GM18873 (cell line): ENCODE data around the gene SMNDC1.
"Not testable (repeated sequence)": the region's sequence is repeated elsewhere in the genome, so short reads cannot be mapped to it uniquely, and the experiment has no call there.

Experiments used
- ATAC-seq: cut with Tn5 transposase; IDR thresholded peaks from one replicate; pipeline ENCODE4 v1.9.1; 2021; ENCODE audit warnings: mild to moderate bottlenecking, moderate library complexity, moderate number of reproducible peaks; ENCODE audit not compliant: unreplicated experiment, low FRiP score

The SMNDC1 gene

DNA sequence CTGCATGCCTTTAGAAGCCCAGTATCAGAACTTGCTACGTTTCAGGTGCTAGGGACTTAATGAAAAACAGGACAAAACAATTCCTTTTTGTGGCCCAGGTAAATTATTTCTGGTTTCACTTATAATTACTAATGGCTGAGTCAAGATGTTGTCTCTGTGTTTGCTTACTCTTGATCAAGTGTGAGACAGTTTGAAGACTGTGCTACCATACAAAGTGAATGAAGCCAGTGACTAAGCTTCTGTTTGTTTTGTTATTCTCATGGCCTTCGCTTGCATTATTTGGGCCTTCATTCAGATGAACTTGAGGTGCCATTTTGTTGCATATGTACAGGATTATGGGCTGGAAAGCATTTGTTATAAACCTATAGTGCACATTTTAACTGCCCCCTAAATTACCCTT, 17.9 kb downstream of the SMNDC1 start:
- ATAC-seq: no peak

DNA sequence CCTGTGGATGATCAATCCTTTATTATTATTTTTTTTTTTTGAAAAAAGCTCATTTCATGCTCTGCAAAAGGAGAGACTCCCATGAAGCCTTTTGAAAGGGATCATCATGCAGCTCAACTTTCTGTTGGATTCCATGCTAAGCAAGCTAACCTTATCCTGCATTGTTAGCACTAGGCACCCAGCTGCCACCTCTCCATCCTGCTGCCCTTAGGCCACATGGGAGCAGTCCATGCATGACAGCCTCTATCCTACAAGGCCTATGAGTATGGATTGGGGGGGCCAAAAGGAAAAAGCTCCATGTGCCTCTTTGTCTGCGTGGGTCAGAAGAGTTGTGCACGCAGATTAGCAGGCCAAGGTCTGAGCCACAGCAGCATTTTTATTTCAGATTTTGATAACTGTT, 19.2 kb downstream of the SMNDC1 start:
- ATAC-seq: no peak

- no peak for ATAC-seq
Observed at GRCh38 chr10:110284262-110284661, 20.5 kb downstream of the SMNDC1 start.

GRCh38 chr10:110279407-110279986, 25.2 kb downstream of the SMNDC1 start:
- no peak for ATAC-seq

DNA sequence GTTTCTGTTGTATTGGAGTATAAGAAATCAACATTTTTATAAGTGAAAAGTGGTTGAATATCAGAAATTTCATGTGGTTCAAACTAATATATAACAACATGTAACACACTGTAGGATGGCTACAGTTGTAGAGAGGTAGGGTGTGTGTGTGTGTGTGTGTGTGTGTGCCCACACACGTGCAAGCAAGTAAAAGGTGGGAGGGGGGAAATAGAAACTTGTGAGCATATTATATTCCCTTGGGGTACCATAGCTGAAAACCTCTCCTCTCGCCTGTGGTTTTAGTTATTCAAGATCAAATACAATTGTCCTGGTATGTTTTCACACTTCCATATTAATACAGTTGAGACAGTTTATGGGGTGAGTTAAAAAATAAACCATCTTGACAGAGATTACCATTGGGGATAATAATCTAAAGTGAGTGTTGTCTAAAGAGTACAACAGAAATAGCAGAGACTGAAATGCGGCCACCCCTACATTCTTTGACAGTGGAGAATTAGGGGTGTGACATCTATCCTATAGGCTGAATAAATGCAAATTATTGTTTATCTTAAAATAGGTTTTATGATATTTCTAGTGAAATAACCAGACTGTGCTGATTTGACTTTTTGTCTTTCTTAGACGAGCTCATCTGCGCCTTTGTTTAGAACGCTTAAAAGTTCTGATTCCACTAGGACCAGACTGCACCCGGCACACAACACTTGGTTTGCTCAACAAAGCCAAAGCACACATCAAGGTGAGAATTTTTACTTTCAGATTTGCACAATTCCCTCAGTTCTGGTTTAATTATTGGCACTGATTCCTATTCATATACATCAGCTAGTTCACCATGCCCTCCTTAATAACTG, 25.9 kb downstream of the SMNDC1 start:
- no peak for ATAC-seq

- no peak for ATAC-seq
Observed at GRCh38 chr10:110277591-110277990, 27.1 kb downstream of the SMNDC1 start.

GRCh38 chr10:110276603-110277002, 28.1 kb downstream of the SMNDC1 start:
- no peak for ATAC-seq

GRCh38 chr10:110275128-110275729, 29.5 kb downstream of the SMNDC1 start:
- ATAC-seq: no peak

GRCh38 chr10:110274647-110275046, 30.1 kb downstream of the SMNDC1 start:
- no peak for ATAC-seq

GRCh38 chr10:110274072-110274627, 30.6 kb downstream of the SMNDC1 start:
- ATAC-seq: no peak

DNA sequence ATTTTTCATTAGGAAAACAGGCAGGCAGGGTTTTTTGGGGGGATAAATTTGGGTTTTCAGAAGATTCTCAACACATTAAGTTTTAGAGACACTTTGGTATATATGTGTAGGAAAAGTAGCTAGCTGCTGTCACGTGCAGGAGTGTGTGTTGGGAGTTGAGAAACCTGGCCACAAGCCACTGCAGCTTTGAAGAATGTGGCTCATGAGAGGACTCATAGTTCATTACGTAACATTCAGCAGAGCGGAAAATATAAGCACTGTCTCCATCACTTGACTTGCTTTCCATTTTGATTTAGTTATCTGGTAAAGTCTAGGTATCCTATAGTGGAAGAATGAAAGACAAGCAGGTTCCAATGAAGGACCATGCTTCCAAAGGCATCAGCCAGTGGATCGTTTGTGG, 31.2 kb downstream of the SMNDC1 start:
- ATAC-seq: no peak

GRCh38 chr10:110272995-110273394, 31.7 kb downstream of the SMNDC1 start:
- not testable (repeated sequence) for ATAC-seq

DNA sequence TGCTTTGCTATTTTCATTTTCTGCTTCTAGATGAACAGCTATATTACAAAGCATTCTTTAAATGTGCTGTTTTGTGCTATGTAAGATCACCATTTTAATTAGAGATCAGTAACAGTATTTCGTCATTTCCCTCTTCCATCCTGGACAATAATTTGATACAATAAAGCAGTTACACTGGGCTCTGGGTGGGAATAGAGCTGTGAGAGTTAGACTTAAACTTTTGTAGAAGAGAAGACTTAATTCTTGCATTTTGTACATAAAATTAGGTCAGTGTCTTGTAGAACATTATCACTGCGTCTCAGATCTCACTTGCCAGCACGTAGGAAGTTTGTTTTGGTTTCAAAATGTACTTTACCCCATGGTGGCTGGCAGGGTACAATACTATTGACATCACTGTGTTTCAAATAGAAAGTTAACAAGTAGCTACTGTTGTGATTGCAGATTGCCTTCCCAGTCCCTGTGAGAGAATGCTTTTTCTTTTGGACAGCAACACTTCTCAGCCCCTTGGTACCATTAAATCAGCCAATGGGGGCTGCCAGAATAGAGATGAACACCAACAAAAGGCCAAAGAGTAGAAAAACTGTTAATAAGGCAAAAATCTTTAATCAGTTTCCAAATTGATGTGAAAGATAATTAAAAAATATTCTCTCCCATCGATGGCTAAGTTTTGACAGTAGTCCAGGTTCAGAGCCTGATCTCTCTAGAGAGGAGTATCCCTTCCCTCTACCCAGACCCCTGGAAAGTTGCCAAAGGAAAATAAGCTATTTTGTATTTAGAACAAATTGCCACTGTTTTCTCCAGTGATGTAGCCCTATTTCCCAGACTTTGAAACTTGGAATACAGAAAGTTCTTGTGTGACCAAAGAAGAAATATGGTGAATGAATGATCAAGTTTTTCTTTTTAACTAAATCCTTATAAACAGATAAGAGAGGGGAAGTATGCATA, 35.1 kb downstream of the SMNDC1 start:
- ATAC-seq: no peak

DNA sequence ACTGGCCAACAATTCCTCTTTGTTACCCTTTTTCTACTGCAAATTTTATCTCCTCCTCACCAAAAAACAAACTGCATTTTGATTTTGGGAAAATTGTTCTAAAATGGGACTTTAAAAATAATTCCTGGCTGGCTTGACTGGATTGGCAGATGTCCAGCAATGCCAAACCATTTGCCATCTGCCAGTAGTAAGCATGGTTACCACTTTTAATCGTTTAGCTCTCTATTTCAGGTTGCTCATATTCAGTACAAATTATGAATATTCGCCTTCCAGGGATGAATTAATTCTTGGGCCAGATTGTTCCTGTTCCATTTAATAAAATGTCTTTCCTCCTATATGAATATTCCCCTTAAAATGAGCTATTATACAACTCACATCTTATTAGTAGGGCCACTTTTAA, 35.7 kb downstream of the SMNDC1 start:
- ATAC-seq: no peak

GRCh38 chr10:110268442-110268841, 36.3 kb downstream of the SMNDC1 start:
- ATAC-seq: no peak

DNA sequence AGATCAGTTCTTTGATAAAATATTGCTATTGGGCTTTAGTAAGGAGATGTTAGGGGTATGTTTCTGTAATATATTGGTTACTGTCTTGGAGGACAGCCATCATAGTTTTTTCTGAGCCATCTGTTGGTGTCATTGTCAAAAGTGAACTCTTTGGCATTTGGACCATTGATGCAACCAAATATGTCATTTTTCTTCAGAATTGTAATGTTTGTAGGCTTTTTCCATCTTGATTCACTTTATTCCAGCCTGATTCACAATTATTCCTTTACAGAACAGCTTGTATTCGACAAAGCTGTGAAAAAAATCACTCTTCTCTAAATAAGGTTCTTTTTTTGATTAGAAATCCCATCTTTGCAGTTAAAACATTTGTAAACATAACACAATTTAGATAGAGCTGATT, 37.4 kb downstream of the SMNDC1 start:
- no peak for ATAC-seq

- no peak for ATAC-seq
Observed at GRCh38 chr10:110265573-110266193, 39.0 kb downstream of the SMNDC1 start.

GRCh38 chr10:110263164-110263563, 41.6 kb downstream of the SMNDC1 start:
- no peak for ATAC-seq

- ATAC-seq: no peak
Observed at GRCh38 chr10:110260746-110261477, 43.8 kb downstream of the SMNDC1 start.
